Erythroblast (primary cell): ENCODE data around the gene SCAMP2.

Experiments used
- GATA1 ChIP-seq: IDR thresholded peaks from 2 replicates; pipeline ENCODE4 v1.6.1; 2011; ENCODE audit warnings: low read depth, mild to moderate bottlenecking, control low read depth, low read length, moderate library complexity
- POLR2A ChIP-seq: IDR thresholded peaks from 2 replicates; pipeline ENCODE4 v1.6.1; 2011; ENCODE audit warnings: mild to moderate bottlenecking, low read length

DNA sequence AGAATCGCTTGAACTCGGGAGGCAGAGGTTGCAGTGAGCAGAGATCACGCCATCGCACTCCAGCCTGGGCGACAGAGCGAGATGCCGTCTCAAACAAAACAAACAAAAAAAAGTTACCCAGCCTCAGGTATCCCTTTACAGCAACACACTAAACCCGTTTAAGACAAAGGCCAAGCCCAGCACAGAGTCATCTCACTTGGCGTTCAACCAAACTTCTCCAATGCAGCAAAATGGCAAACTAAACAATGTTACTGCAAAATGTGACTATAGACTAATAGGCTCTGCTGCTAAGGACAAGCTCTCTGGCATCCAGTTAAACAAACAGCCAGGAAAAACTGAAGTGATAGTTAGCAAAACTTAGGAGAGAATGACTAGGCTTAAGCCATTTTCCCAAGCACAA, 39.9 kb upstream of the SCAMP2 start:
- TF ChIP-seq POLR2A (no peak), GATA1 (no peak)
